Fibroblast of lung (primary cell): ENCODE results near the gene NOS1AP.

Source experiments
- CTCF ChIP-seq, 2 donors: IDR thresholded peaks in 1 of 2; conservative IDR thresholded peaks in 1 of 2; 1 replicate in 1 of 2; 2 replicates in 1 of 2; pipeline ENCODE4 v1.5.1; 2011 to 2012; ENCODE audit warnings: low read length in 2 of 2, control low read depth in 1 of 2, inconsistent platforms in 1 of 2, low read depth in 1 of 2, mild to moderate bottlenecking in 1 of 2
- EZH2 ChIP-seq: IDR thresholded peaks from 2 replicates; pipeline ENCODE4 v1.5.1; 2012; ENCODE audit warnings: low read length, control low read depth, mild to moderate bottlenecking; ENCODE audit errors: missing control alignments

- no peak for TF ChIP-seq CTCF (conservative IDR thresholded peaks at IDR 0.05 in 1 of 2, IDR thresholded peaks at IDR 0.05 in 1 of 2; ENCODE audit: low read depth in 1 of 2, low read length in 2 of 2)
- TF ChIP-seq EZH2 = no peak
Measured at GRCh38 chr1:162283657-162284056, 214.2 kb downstream of the NOS1AP start.
